ENCODE results near the gene POLDIP2. TPM values are rescaled to one million over a fixed set of nuclear protein-coding genes. Genes with fewer than 3 reads are reported as not detected.
A peak's percentile ranks its signal among the peaks of the same experiment; 100 is the strongest.

The POLDIP2 gene
- total RNA-seq, 4 donors from 2014 or later = 217 to 281 (median 237) TPM

DNA sequence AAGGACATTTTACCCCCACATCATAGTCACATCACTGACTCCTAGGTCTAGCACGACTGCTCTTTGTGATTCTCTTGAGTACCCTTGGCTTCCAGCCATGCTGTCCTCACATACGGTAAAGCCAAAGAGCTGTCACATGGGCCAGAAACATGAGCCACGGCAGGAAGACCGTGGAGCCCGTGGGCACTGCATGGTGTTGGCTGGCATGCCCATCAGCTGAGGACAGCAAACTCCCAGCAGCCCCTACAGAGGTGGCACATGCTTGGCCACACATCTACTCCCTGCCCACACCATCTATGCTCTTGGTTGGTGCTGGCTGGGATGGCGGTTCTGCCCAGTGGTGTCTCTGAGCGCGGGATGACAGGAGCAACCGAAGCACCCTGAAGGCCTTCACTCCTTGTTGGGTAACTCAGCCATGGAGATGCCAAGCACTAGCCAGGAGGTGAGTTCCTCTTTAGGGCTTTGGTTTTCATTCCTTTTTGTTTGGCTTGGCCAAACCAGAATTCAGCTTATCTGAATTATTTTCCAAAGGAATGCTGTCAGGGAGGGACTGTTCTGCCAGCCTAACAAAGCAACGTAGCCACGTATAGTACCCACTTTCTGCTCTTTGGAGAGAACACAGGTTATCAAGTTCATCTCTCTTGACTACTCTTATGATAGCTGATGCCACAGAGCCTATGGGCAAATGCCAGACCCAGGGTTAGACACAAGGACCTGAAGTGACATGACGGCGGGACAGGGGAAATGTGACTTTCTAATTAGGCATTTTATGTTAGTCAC lies 11.7 kb downstream of the POLDIP2 start:
- intact Hi-C loops (cut with DNase I; ENCODE audit: low total_unique reads) (no loop called here), in situ Hi-C loops (cut with MboI; ENCODE audit: low sequenced_read_pairs in 4 of 4) (loop anchor here in 2 of 4 donors (25.0 kb wide), 1 partner anchor 617 kb away; the partner anchor contains the start of gene PHF12 (in 2 of the 2))
- Histone ChIP-seq H3K27ac (peak overlapping the region in 1 of 4 donors; percentile 33), H3K36me3 (peaks cover 0 to 98% of the 10 kb centered on the region in 2 donors), H3K4me1 (peaks cover 0 to 6% of the 10 kb centered on the region in 2 donors), H3K27me3 (no peaks in the 10 kb centered on the region), H3K4me3 (no peak overlapping the region), H3K9me3 (no peaks in the 10 kb centered on the region)
- TF ChIP-seq CTCF (IDR thresholded peaks at IDR 0.05 in 4 of 5, conservative IDR thresholded peaks at IDR 0.05 in 1 of 5) = no peak
- no peak for TF ChIP-seq POLR2A (IDR thresholded peaks at IDR 0.05)
- peak in 1 of 2 donors; percentile 39 for DNase-seq
- peak in 1 of 2 donors; percentile 45 for ATAC-seq

- Histone ChIP-seq H3K36me3 (peaks cover 0 to 93% of the 10 kb centered on the region in 2 donors), H3K27me3 (no peaks in the 10 kb centered on the region), H3K27ac (peak overlapping the region in 1 of 4 donors; percentile 39), H3K4me3 (no peak overlapping the region), H3K4me1 (peaks cover 0 to 6% of the 10 kb centered on the region in 2 donors), H3K9me3 (no peaks in the 10 kb centered on the region)
- intact Hi-C loops (cut with DNase I; ENCODE audit: low total_unique reads) (no loop called here), in situ Hi-C loops (cut with MboI; ENCODE audit: low sequenced_read_pairs in 4 of 4) (loop anchor here in 2 of 4 donors (25.0 kb wide), 1 partner anchor 618 kb away; the partner anchor contains the start of gene PHF12 (in 2 of the 2))
- no peak for DNase-seq
- no peak for TF ChIP-seq CTCF (IDR thresholded peaks at IDR 0.05 in 4 of 5, conservative IDR thresholded peaks at IDR 0.05 in 1 of 5)
- no peak for TF ChIP-seq POLR2A (IDR thresholded peaks at IDR 0.05)
- no peak for ATAC-seq
These were observed 12.9 kb downstream of the POLDIP2 start for GRCh38 chr17:28344435-28344901.

GRCh38 chr17:28344011-28344410 lies 13.3 kb downstream of the POLDIP2 start:
- Histone ChIP-seq H3K4me3 (no peak overlapping the region), H3K27me3 (no peaks in the 10 kb centered on the region), H3K9me3 (no peaks in the 10 kb centered on the region), H3K36me3 (peaks cover 0 to 89% of the 10 kb centered on the region in 2 donors), H3K27ac (peak overlapping the region in 2 of 4 donors; percentile 33 to 39), H3K4me1 (peaks cover 0 to 6% of the 10 kb centered on the region in 2 donors)
- TF ChIP-seq POLR2A (IDR thresholded peaks at IDR 0.05) (no peak), CTCF (IDR thresholded peaks at IDR 0.05 in 4 of 5, conservative IDR thresholded peaks at IDR 0.05 in 1 of 5) (no peak)
- ATAC-seq (no peak), DNase-seq (no peak)
- in situ Hi-C loops (cut with MboI; ENCODE audit: low sequenced_read_pairs in 4 of 4) (loop anchor here in 2 of 4 donors (25.0 kb wide), 1 partner anchor 618 kb away; the partner anchor contains the start of gene PHF12 (in 2 of the 2)), intact Hi-C loops (cut with DNase I; ENCODE audit: low total_unique reads) (no loop called here)

- Histone ChIP-seq H3K4me1 (peaks cover 0 to 7% of the 10 kb centered on the region in 2 donors), H3K36me3 (peaks cover 0 to 84% of the 10 kb centered on the region in 2 donors), H3K4me3 (no peak overlapping the region), H3K27ac (peak overlapping the region in 1 of 4 donors; percentile 39), H3K27me3 (no peaks in the 10 kb centered on the region), H3K9me3 (no peaks in the 10 kb centered on the region)
- TF ChIP-seq POLR2A (IDR thresholded peaks at IDR 0.05) = no peak
- intact Hi-C loops (cut with DNase I; ENCODE audit: low total_unique reads) (no loop called here), in situ Hi-C loops (cut with MboI; ENCODE audit: low sequenced_read_pairs in 4 of 4) (loop anchor here in 2 of 4 donors (25.0 kb wide), 1 partner anchor 619 kb away; the partner anchor contains the start of gene PHF12 (in 2 of the 2))
- peak in 1 of 2 donors; percentile 40 for DNase-seq
- ATAC-seq = peak; percentile 54 to 65
These were observed 13.8 kb downstream of the POLDIP2 start for GRCh38 chr17:28343491-28343932.

DNA sequence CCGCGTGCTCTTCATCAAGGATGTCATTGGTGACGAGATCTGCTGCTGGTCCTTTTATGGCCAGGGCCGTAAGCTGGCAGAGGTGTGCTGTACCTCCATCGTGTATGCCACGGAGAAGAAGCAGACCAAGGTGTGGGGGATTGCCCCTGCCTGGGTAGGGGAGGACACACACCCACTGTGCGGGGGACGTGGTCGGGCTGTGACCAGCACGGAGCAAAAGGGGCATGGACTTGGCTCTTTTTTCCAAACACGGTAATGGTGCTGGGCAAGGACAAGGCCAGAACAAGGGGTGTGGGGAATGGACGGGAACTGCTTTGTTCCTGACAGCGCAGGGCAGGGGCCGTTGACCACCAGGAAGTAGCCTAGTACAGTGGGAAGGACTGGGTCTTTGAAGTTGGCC lies 15.0 kb downstream of the POLDIP2 start:
- intact Hi-C loops (cut with DNase I; ENCODE audit: low total_unique reads) = no loop called here
- no peak for ATAC-seq

More for the DNA sequence above, 15.0 kb downstream of the POLDIP2 start:
- no peak overlapping the region for H3K4me3 ChIP-seq
- H3K4me1 ChIP-seq = peaks cover 10 to 17% of the 10 kb centered on the region in 2 donors
- no peak for DNase-seq
- H3K27me3 ChIP-seq = no peaks in the 10 kb centered on the region
- in situ Hi-C loops (cut with MboI; ENCODE audit: low sequenced_read_pairs in 4 of 4) = loop anchor here in 2 of 4 donors (25.0 kb wide), 1 partner anchor 620 kb away; the partner anchor contains the start of gene PHF12 (in 2 of the 2)
- no peak overlapping the region for H3K27ac ChIP-seq
- no peaks in the 10 kb centered on the region for H3K9me3 ChIP-seq
- peaks cover 0 to 72% of the 10 kb centered on the region in 2 donors for H3K36me3 ChIP-seq
- TF ChIP-seq CTCF (IDR thresholded peaks at IDR 0.05 in 4 of 5, conservative IDR thresholded peaks at IDR 0.05 in 1 of 5) (no peak), POLR2A (IDR thresholded peaks at IDR 0.05) (no peak)
